NCI-H2029 treated with DMSO at 0.1 percent for 48 hours (cell line): ENCODE results near the gene DDRGK1.
A peak's percentile ranks its signal among the peaks of the same experiment; 100 is the strongest.

Source experiments
- DNase-seq: peaks from one replicate; lab custom pipeline; 2025; lab: John Stamatoyannopoulos, UW

DDRGK1 gene

DNA sequence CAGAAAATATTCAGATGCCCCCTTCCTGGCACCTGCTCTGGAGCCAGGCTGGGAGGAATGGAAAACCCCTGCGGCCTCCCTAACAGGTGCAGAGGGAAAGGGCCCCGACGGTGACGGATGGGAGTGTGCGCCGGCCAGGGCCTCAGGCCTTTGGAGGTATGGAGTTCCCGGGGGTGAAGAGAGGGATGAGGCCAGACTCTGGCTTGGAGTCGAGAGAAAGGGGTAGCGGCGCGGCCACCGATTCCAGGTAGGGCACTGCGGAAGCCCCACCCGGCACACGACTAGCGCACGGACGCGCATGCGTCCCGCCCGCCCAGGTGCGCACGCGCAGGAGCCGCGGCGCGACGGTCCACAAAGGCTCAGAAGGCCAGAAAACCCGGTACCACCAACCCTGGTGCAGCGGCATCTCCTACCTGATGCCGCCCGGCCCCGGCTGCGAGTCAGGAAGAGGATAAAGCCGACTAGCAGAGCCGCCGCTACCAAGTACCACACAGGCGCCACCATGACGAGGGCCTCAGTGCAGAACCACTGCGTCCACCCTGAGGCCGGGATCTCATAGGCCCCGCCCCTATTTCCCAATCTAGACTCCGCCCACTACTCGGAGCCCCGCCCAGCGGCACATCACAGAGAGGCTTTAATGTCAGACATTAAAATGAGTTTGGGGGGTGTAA lies at the start of gene DDRGK1:
Gene DDRGK1, minus strand, starts transcription at position 559 of the 671 bp plus-strand sequence. Its CDS starts 55 bp downstream, at position 504.
- peak; percentile 85 for DNase-seq

DNA sequence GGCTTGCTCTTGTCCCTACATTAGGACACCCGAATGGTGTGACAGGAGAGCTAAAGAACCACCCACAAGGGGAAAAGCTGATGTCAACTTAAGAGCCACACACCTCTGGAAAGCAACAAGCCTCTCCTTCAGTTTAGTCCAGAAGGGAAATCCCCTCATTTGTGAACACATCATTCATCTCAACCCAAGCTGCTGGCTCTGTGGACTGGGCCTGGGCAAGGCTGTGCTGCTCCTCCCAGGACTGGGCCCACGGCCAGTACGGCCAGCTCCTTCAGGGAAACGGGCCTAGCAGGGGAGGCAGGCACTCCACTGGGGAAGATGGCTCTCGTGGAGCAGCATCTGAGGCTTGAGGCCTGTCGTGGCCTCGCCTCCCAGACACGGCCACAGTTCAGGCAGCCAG lies 47.3 kb upstream of the DDRGK1 start:
- no peak for DNase-seq

DNA sequence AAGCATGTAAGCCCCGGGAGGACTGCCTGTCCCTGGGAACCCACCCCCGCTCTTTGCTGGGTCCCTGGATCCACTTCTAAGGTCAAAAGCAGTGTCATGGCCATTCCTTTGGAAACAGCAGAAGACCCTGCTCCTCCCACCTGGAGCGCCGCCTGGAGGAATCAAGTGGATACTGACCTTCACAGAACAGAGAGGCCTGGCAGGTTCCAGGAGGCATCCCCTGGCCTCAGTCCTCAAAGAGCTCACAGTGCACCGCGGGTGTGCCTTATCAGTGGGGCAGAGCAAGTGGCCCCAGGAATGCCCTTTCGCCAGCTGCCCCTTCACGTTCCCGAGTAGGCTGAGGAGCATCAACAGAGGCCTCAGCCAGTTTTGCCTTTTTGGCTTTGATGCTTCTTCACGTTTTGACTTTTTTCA lies 45.6 kb upstream of the DDRGK1 start:
- DNase-seq, result no peak

DNA sequence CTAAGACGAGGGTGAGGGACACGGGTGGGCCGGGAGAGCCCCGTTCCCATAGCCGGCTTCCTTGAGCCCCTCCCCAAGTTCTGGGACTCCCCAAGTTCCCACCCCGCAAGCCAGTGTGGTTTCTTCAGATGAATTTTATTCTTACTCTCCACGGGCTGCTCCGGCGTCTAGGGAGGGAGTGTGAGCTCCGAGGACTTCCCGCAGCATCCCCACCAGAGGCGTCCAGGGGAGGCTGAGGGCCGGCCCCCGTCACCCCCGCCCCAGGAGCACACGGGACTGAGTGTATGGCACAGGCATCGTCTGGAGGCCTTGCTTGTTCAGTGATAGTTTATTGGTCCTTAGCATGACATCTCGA lies 44.5 kb upstream of the DDRGK1 start:
- DNase-seq, result no peak

DNA sequence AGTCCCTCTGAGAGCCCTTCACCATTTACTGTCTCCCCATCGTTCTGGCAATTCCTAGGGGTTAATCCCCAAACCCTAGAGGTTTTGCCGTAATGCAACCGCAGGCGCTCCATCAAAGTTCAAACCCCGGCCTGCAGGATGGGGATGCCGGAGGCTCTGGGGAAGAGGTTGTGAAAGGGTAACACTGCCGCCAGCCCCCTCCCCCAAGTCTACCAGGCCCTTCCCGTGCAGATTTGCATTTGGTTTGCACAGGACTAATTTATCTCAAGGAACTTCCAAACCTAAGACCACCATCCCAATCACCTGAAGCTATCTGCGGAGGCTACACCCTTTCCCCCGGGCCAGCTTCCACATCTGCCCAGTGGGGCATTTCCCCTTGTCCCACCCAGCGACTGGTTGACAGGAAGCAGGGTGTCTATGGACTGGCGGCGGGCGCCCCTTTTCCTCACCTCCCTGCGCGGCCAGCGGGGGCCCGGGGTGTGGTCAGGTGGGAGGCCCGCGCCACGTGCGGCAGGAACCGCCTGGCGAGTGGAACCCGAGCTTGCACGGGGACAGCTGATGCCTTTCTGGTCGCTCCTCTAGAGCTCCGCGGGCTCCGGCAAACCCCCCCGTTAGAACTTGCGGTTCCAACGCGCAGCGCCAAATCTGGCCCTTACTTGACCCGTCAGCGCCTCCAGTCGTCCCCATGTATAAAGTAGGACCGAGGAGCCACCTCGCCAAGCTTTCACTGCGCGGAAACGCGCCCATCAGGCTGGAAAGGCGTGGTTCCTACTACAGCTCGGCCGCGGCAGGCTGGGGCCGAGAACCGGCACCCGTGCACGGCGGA lies 43.9 kb upstream of the DDRGK1 start:
- DNase-seq, result no peak

DNA sequence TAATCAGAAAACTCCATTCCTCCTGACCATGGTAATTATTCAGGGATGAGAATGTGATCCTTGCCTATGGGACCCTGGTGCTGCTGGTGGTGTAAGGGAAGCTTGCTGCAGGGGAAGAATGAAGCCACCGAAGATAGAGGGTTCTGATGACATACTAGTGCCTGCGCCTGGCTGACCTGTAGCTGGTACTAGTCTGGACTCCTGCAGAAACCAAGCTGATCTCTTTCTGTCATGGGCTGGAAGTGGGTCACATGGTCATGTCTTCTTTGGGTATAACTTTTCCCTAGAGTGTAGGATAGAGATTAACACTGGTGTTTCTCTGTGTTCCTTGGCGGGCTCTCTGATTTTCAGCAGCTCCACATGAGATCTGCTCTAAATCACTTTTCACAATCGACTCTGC lies 43.2 kb upstream of the DDRGK1 start:
- no peak for DNase-seq

DNA sequence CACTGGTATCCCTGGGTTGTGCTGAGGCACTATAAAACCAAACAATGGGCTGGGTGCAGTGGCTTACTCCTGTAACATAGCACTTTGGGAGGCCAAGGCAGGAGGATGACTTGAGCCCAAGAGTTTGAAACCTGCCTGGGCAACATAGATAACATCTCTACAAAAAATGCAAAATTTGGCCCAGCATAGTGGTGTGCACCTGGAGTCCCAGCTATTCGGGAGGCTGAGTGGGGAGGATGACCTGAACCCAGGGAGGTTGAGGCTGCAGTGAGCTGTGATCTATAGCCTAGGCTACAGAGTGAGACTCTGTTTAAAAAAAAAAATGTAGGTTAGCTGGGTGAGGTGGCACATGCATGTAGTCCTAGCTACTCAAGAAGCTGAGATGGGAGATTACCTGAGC lies 42.2 kb upstream of the DDRGK1 start:
- no peak for DNase-seq

DNA sequence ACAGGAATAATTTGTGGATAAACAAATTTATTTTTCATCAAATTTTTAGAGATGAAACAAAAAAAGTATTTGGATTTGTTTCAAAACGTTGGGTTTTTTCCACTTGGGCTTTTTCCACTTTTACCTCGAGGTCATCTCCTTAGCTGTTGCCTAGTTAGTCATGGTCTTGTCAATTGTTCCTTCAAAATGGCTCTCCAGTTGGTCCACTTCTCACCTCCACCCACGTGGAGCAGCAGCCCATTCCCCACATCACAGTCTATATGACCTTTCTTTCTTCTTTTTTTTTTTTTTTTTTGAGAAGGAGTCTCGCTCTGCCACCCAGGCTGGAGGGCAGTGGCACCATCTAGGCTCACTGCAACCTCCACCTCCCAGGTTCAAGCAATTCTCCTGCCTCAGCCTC lies 41.2 kb upstream of the DDRGK1 start:
- DNase-seq, result no peak

DNA sequence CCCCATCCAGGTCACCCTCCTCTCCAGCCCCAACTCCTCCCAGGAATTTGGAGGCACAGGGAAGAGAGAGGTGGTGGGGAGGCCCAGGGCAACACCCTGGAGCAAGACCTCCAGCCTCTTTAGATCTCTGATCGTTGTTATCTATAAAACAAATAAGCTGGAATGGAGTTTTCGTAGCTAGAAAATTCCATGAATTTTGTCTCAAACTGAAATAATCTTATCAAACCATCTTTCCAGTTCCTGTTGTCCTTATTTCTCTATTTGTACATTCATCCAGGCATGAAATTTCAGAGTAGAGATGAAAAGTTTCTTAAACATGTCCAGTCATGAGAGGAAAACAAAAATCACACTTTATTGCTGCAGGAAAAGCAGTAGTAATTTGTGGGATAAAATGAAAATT lies 40.7 kb upstream of the DDRGK1 start:
- no peak for DNase-seq

DNA sequence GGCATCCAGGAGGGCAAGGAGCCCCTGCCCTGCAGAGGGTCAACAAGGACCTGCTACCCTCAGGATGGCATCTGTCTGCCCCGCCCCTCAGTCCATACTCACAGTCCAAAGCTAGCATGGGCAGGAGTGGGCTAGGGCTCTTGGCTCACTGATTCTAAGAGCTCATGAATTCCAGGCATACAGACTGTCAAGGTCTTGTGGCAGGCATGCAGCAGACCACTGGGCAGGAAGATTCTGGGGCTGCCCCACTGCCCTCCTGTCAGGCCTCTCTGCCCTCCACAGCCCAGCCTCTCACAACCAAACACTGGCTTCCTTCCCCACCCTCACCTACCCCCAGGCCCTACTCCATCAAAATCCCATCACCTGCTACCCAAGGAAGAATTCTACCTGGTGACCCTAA lies 40.1 kb upstream of the DDRGK1 start:
- DNase-seq, result no peak

DNA sequence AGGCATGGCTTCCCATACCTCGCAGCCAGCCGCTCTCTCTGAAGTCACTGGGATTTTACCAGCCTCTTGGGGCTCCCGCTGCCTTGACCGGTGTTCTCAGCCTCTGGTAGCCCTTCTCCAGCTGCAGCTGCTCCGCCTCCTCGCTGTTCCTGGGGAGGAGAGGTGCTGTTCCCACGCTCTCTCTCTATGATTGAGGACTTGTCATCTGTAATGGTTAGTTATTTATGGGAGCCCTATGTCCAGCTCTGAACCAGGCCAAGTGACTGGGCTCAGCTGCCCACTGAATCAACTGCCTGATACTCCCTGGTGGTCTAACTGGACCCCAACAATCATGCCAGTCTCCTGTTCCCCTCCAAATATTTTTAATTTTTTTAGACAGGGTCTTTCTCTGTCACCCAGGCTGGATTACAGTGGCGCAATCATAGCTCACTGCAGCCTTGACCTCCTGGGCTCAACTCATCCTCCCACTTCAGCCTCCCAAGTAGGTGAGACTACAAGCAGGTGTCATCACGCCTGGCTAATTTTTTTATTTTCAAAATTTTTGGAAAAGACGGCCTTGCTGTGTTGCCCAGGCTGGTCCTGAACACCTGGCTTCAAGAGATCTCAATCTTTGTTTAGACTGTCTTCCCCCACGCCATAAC lies 39.4 kb upstream of the DDRGK1 start:
- DNase-seq, result no peak

DNA sequence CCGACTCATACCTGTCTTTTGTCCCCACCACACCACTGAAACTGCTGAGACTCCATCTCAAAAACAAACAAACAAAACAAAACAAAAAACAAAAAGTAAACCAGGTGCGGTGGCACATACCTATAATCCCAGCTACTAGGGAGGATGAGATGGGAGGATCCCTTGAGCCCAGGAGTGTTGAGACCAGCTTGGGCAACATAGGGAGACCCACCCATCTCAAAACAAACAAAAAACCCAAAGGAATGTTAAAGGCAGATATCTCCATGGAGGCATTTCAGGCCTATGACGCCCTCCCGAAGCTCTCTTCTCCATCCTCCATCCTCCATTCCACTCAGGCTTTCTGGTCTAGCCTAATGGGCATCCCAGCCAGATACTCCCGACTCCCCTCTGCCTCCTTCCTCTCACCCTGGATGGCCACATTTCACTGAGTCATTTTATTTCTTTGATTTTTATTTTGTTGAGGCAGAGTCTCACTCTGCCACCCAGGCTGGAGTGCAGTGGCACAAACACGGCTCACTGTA lies 37.8 kb upstream of the DDRGK1 start:
- DNase-seq, result no peak

DNA sequence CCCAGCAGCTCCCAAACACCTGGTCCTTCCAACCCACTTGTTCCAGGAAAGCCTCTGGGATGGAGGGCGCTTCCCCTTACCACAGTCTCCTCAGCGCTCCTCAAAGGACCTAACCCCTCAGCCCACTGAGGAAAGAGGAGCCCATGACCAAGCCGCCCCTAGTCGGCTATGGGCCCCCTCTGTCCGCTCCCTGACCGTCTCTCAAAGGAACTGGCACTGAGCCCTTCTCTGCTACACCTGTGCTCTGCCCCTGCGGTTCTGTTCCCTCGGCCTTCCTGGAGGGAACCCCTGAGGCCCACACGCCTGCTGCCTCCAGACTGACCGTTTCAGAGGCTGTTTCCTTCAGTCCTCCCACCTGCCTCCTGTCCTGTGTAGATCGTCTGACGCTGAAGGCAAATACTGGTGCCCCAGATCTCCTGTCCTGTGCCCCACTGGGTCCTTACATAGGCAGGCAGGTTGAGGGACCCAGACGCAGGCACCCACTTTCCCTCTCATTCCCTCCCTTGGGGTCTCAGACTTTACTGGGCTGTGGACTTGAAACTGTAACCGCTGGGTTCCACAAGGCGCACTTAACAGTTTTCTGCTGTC lies 36.4 kb upstream of the DDRGK1 start:
- DNase-seq, result no peak

DNA sequence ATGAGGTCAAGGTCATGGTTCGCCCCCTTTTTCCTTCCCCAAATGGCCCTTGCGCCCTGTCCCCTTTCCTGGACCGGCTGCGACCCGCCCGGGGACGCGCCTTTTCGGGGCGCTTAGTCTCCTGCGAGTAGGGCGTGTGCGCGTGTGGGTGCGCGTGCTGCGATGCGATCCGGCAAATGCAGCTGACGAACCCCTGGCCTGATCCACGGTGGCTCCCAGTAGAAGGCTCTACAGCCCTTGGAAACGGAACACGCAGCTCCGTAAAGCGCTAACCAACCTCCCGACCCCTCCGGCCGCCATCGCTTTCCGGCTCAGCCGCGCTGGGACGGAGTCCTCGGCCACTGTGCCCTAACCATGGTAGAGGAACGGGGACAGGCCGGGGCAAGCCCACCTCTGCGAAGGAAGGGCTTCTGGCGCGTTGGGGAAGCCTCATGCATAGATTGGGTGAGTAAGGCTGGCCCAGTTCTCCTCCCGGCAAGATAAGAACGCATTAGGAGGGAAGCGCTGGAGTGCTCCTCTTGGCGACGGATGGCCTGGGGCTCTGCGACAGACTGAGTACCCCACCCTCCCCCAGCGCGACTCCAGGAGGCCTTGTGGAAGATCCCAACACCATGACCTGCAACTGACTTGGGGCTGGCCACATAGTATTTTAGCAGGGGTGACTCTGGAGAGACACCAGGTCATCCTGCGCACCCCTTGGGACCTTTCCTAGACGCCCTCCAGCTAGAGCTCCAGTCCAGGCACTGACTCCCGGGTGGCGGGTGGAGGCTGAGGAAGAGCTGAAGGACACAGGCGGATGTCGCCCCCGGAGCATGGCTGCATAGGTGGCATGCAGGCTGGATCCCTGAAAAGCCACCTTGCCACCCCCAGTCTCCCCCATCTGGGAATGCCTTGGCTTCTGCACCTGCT lies 35.6 kb upstream of the DDRGK1 start:
- no peak for DNase-seq

DNA sequence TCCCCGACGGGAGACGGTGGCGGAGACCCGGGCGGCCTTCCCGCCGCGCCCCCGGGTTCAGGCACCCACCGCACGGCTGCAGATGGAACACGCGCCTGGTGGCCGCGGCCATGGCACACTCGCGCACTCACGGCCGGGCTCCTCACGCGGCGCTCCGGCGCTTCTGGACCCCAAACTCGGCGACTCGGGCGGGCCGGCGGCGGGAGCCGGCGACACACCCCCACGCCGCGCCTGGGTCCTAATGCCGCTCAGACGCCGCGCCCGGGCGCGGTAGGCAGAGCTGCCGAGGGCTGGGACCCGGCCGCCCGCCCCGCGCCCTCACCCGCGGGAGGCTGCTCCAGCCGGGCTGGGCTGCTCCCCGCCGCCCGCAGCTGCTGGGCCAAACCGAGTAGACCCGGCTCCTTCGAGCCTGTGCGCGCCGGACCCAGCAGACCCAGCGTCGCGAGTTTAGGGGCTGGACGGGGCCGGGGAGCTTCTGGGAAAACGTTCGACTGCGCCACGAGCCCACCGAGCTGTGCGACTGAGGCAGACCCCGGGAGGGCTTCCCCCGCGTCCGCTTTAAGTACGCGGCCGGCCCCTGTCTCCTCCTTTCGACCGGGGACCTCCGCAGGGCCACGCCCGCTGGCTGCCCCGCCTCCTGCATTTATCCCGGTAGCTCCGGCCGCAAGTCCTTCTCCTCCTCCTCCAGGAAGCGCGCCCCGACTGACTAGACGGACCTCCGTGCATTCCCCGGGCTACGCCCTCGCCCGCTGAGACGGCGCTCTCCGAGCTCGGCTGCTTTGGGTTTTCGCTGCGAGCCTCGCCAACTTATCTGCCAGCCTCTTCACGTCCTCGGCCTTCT lies 34.8 kb upstream of the DDRGK1 start, which contains the start of gene SLC4A11:
Gene SLC4A11, minus strand, starts transcription at position 165 of the 841 bp plus-strand sequence. Its CDS starts 53 bp downstream, at position 112.
- no peak for DNase-seq

DNA sequence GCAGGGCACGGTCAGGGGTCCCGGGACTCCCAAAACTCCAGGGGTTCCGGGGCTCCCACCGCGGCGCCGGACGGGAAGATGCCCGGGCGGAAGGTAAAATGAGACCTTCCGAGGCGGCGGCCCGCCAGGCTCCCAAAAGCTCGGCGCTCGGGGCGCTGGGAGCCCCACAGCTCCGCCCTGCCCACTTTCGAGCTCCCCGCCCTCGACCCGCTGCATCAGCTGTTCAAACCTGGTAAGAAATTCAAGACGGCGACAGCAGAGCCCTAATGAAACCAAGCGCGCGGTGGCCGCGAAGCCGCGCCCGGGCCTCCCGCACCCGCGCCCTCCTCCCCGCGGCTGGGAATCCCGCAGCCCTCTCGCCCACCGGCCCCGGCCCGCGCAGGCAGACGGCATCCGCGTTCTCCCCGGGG lies 34.1 kb upstream of the DDRGK1 start:
- DNase-seq, result no peak

DNA sequence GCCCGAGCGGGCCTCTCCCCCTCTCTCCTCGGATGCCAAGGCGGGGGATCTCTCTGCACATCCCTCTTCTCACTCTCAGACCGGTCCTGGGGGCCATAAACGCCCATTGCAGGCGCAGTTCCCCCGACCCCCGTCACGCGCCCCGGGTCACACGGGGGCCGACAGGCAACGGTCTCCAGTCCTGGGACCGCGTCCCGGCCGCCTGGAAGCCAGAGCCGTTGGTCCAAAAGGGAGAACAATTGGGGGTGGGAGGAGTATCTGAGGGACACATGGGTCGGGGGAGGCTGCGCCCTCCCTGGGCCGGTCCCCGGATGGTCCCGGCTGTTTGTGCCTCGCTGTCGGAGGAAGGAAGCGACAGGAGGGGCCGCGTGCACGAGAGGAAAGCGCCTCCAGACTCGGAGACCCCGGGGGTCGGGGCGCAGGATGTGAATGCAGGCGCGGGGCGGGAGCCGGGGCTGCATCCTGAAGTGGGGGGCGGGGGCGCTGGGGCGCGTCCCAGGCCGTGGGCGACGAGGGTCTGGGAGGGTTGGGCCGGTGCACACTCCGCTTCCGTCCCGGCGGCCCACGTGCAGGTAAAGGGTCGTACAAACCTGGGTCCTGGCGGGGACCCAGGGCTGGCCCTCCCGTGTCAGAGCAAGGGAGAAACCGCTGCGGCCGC lies 33.6 kb upstream of the DDRGK1 start:
- no peak for DNase-seq

DNA sequence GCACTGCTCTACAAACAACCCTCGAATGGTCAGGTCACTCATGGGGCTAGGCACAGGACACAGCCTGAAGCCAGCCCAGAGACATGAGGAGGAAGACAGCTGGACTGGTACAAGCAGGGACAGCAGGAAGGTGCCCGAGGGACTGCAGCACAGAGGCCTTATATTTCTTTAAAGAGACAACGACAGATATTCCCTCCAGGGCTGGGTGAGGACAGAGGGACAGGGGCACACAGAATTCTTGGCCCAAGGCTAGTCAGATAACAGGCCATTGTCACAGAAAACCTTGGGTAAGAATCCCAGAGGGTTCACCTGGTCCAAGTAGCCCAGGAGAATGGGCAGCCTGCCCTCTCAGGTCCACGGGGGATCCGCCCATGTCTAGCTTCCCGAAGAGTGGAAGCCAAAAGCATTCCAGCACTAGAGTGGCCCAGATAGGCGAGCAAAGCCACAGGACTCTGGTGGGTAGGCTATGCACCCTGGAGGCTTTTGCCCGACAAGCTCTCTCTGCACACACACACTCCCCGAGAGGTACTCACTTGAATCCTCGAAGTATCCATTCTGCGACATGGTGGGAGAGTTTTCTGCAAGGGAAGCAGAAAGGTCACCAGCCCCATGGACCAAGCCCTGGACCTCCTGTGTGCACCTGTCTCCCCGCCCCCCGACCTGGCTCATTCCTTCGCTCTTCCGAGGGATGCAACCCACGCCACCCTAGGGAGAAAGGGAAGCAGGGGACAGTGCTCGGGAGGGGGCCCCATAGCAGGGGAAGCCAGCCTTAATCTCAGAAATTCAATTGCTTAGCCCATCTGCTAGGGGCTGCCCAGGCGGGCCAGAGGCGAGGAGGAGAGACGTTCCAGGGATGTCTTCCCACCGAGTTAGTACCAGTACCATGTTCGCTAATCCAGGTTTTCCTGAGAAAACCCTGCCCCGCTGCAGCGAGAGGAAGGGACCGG lies 32.8 kb upstream of the DDRGK1 start:
- no peak for DNase-seq
